HG03354 (cell line): ENCODE results near the gene COX5A.
A peak's percentile ranks its signal among the peaks of the same experiment; 100 is the strongest.
"Not testable (repeated sequence)": the region's sequence is repeated elsewhere in the genome, so short reads cannot be mapped to it uniquely, and the experiment has no call there.

ENCODE experiments used
- ATAC-seq: cut with Tn5 transposase; IDR thresholded peaks from one replicate; pipeline ENCODE4 v1.9.1; 2021; ENCODE audit warnings: mild to moderate bottlenecking; ENCODE audit not compliant: unreplicated experiment, poor library complexity, severe bottlenecking

Gene COX5A

GRCh38 chr15:74956648-74957475 lies 19.0 kb upstream of the COX5A start, which contains the start of gene RPP25:
Gene RPP25, minus strand, starts transcription at chr15:74956772. Its CDS starts 189 bp downstream, at chr15:74956583.
- peak; percentile 76 for ATAC-seq

GRCh38 chr15:74955796-74956647 lies 18.1 kb upstream of the COX5A start:
- peak; percentile 60 for ATAC-seq

- no peak for ATAC-seq
These were observed 17.1 kb upstream of the COX5A start for GRCh38 chr15:74955017-74955416.

- ATAC-seq: no peak
These were observed 16.6 kb upstream of the COX5A start for GRCh38 chr15:74954515-74954914.

- no peak for ATAC-seq
These were observed 13.1 kb upstream of the COX5A start for GRCh38 chr15:74951006-74951405.

GRCh38 chr15:74950078-74950908 lies 12.4 kb upstream of the COX5A start:
- no peak for ATAC-seq

GRCh38 chr15:74937272-74937589 lies 642 bp downstream of the COX5A start:
- ATAC-seq: no peak

- ATAC-seq: not testable (repeated sequence)
These were observed 2.7 kb downstream of the COX5A start for GRCh38 chr15:74935193-74935592.

- ATAC-seq: no peak
These were observed 4.3 kb downstream of the COX5A start for GRCh38 chr15:74933573-74933972.

- no peak for ATAC-seq
These were observed 9.1 kb downstream of the COX5A start for GRCh38 chr15:74928771-74929198.

- no peak for ATAC-seq
These were observed 13.3 kb downstream of the COX5A start for GRCh38 chr15:74924525-74924924.

- ATAC-seq: no peak
These were observed 17.4 kb downstream of the COX5A start for GRCh38 chr15:74920456-74920855.

GRCh38 chr15:74917676-74918075 lies 20.2 kb downstream of the COX5A start:
- no peak for ATAC-seq

GRCh38 chr15:74913799-74914198 lies 24.1 kb downstream of the COX5A start:
- ATAC-seq: not testable (repeated sequence)

GRCh38 chr15:74913041-74913440 lies 24.8 kb downstream of the COX5A start:
- ATAC-seq: no peak

- no peak for ATAC-seq
These were observed 29.2 kb downstream of the COX5A start for GRCh38 chr15:74908635-74909034.

GRCh38 chr15:74907163-74907870 lies 30.6 kb downstream of the COX5A start:
- ATAC-seq: no peak

- peak; percentile 86 for ATAC-seq
These were observed 31.3 kb downstream of the COX5A start, which contains the start of gene FAM219B for GRCh38 chr15:74906450-74907162. Gene FAM219B, minus strand, starts transcription at chr15:74906851. Its CDS starts 51 bp downstream, at chr15:74906800.

GRCh38 chr15:74906067-74906449 lies 31.8 kb downstream of the COX5A start:
- ATAC-seq: peak; percentile 23
